Astrocyte (in vitro differentiated cells and primary cell): ENCODE results near the gene STRADA.

Experiments used
- EZH2 ChIP-seq: IDR thresholded peaks from 2 replicates; pipeline ENCODE4 v1.6.1; 2012; ENCODE audit warnings: mild to moderate bottlenecking, low read length, inconsistent platforms; ENCODE audit not compliant: insufficient read depth
- TF ChIP-seq, protein P1 (sequence below): IDR thresholded peaks from 2 replicates; pipeline ENCODE4 v1.5.1; 2011; ENCODE audit warnings: low read depth, mild to moderate bottlenecking, inconsistent platforms, low read length, moderate library complexity; ENCODE audit not compliant: insufficient read depth

DNA sequence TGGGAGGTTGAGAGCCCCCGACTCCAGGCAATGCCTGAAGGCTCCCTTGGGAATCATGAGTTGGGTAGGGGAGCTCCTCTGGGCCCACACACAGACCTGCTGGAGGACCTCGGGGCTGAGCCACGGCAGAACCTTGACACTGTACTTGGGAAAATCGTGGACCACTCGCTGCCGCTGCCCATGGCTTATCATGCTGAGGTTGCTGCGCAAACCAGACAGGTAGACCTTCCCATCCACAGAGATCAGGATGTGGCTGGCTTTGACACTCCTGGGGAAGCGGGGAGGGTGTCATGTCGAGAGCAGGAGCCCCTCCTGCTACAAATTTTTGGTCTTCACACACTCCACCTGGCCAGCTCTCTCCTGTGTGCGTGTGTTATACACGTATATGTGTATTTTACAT, 34.4 kb downstream of the STRADA start:
- TF ChIP-seq, protein P1, sequence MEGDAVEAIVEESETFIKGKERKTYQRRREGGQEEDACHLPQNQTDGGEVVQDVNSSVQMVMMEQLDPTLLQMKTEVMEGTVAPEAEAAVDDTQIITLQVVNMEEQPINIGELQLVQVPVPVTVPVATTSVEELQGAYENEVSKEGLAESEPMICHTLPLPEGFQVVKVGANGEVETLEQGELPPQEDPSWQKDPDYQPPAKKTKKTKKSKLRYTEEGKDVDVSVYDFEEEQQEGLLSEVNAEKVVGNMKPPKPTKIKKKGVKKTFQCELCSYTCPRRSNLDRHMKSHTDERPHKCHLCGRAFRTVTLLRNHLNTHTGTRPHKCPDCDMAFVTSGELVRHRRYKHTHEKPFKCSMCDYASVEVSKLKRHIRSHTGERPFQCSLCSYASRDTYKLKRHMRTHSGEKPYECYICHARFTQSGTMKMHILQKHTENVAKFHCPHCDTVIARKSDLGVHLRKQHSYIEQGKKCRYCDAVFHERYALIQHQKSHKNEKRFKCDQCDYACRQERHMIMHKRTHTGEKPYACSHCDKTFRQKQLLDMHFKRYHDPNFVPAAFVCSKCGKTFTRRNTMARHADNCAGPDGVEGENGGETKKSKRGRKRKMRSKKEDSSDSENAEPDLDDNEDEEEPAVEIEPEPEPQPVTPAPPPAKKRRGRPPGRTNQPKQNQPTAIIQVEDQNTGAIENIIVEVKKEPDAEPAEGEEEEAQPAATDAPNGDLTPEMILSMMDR, result no peak
- no peak for TF ChIP-seq EZH2
